Ovary (tissue), 3 donors: ENCODE results near the gene MCF2L.

Source experiments
- EP300 ChIP-seq: sonication (generic); formaldehyde crosslinking; IDR thresholded peaks from one replicate; pipeline ENCODE4 v1.6.1; 2017; ENCODE audit warnings: antibody characterized with exemption
- TF ChIP-seq, protein P1 (sequence below), 3 donors: fragments of 450-650 bp in 2 of 3; fragments of 200-600 bp in 1 of 3; IDR thresholded peaks; one replicate each; pipeline versions ENCODE4 v1.5.1 to v1.8.0; 2016 to 2022; ENCODE audit warnings: antibody characterized with exemption in 3 of 3, mild to moderate bottlenecking in 1 of 3
- donor health status: DM: no; HTN: no; CAD: no.

DNA sequence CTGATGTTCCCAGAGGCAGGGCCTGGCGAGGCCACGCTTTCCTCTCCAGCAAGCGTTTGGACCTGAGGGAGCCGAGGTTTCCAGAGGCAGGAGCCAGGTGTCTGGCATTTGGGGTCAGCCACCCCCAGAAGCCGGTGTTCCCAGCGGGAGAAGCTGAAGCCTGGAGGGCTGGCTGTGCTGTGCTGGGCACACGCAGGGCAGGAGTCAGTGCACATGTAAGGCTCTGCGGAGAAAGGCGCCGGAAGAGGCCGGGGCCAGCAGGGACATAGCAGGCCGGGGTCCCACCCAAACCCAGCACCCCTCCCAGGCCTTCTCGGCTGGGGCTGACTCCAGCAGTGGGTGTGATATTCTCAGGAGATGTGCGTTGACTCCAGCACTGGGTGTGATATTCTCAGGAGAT lies 31.6 kb downstream of the MCF2L start:
- no peak for TF ChIP-seq EP300
- TF ChIP-seq, protein P1, sequence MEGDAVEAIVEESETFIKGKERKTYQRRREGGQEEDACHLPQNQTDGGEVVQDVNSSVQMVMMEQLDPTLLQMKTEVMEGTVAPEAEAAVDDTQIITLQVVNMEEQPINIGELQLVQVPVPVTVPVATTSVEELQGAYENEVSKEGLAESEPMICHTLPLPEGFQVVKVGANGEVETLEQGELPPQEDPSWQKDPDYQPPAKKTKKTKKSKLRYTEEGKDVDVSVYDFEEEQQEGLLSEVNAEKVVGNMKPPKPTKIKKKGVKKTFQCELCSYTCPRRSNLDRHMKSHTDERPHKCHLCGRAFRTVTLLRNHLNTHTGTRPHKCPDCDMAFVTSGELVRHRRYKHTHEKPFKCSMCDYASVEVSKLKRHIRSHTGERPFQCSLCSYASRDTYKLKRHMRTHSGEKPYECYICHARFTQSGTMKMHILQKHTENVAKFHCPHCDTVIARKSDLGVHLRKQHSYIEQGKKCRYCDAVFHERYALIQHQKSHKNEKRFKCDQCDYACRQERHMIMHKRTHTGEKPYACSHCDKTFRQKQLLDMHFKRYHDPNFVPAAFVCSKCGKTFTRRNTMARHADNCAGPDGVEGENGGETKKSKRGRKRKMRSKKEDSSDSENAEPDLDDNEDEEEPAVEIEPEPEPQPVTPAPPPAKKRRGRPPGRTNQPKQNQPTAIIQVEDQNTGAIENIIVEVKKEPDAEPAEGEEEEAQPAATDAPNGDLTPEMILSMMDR (IDR thresholded peaks at IDR 0.05) = no peak
